Brain microvascular endothelial cell (primary cell): ENCODE results near the gene GOLGA7B.
A peak's percentile ranks its signal among the peaks of the same experiment; 100 is the strongest.

Experiments used
- DNase-seq: peaks from one replicate; pipeline ENCODE4 v3.0.0-alpha.2; 2020
- H3K27ac ChIP-seq: fragments of 250-450 bp; sonication (Bioruptor Pico); 2 replicates; pipeline ENCODE4 v1.5.1; 2020; ENCODE audit warnings: mild to moderate bottlenecking, moderate library complexity
- H3K27me3 ChIP-seq: fragments of 250-450 bp; sonication (Bioruptor Pico); replicated peaks from 2 replicates; pipeline ENCODE4 v1.5.1; 2020; ENCODE audit warnings: mild to moderate bottlenecking
- H3K36me3 ChIP-seq: fragments of 250-450 bp; sonication (Bioruptor Pico); replicated peaks from 2 replicates; pipeline ENCODE4 v1.5.1; 2020; ENCODE audit warnings: mild to moderate bottlenecking
- H3K4me3 ChIP-seq: 2 replicates; pipeline ENCODE4 v1.5.1; 2011; ENCODE audit warnings: low read depth, mild to moderate bottlenecking, control low read depth, low read length, moderate library complexity
- in situ Hi-C: cut with HindIII; loops from 2 replicates; pipeline ENCODE4 v1.10.0; 2017; ENCODE audit warnings: low sequenced_read_pairs, low pct_ligation_motif_present
- TF ChIP-seq, protein P1 (sequence below): IDR thresholded peaks from 2 replicates; pipeline ENCODE4 v1.5.1; 2011; ENCODE audit warnings: low read depth, mild to moderate bottlenecking, moderate library complexity, low read length, control low read depth, inconsistent platforms; ENCODE audit errors: missing control alignments

The GOLGA7B gene

DNA sequence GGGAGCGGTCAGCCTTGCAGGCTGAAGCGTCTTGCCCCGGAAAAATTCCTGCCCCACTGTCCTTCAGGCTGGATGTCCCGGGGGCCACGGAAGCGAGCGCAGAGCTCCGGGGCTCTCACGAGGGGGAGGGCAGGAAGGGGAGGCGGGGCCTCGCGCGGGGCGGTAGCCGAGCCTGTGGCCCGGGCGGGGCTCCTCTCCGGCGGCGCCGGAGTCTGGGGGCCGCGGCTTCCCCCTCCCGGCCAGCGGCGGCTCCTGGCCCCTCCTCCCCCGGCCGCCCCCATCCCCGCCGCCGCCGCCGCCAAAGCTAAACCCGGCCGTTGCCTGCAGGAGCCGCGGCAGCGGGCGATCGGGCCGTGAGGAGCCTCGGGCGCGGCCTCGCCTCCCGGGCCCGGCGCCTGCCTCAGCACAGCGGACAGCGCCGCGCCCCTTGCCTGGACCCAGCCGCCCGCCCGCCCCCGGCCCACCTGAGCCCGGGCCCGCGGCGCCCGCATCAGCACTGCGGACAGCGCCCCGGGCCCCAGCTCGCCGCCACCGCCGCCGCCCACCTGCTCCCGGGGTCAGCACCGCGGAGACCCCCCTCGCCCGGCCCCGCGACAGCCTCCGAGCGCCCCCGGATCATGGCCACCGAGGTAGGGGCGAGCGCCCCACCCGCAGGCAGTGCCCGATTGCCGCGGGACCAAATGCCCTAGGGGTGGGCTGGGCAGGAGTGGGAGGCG lies at the start of gene GOLGA7B:
Gene GOLGA7B, plus strand, starts transcription at position 157 of the 716 bp plus-strand sequence. Its CDS starts 461 bp downstream, at position 618.
- no peak for DNase-seq
- no peaks in the 10 kb centered on the region for H3K36me3 ChIP-seq
- in situ Hi-C loops = loop anchor here (25.0 kb wide), 1 partner anchor 88 kb away; the partner anchor contains the start of gene SFRP5
- H3K4me3 ChIP-seq = peak within 1 kb of the TSS; percentile 43
- TF ChIP-seq, protein P1, sequence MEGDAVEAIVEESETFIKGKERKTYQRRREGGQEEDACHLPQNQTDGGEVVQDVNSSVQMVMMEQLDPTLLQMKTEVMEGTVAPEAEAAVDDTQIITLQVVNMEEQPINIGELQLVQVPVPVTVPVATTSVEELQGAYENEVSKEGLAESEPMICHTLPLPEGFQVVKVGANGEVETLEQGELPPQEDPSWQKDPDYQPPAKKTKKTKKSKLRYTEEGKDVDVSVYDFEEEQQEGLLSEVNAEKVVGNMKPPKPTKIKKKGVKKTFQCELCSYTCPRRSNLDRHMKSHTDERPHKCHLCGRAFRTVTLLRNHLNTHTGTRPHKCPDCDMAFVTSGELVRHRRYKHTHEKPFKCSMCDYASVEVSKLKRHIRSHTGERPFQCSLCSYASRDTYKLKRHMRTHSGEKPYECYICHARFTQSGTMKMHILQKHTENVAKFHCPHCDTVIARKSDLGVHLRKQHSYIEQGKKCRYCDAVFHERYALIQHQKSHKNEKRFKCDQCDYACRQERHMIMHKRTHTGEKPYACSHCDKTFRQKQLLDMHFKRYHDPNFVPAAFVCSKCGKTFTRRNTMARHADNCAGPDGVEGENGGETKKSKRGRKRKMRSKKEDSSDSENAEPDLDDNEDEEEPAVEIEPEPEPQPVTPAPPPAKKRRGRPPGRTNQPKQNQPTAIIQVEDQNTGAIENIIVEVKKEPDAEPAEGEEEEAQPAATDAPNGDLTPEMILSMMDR = no peak
- no peak within 1 kb of the TSS for H3K27ac ChIP-seq
- peaks cover 20% of the 10 kb centered on the region for H3K27me3 ChIP-seq

DNA sequence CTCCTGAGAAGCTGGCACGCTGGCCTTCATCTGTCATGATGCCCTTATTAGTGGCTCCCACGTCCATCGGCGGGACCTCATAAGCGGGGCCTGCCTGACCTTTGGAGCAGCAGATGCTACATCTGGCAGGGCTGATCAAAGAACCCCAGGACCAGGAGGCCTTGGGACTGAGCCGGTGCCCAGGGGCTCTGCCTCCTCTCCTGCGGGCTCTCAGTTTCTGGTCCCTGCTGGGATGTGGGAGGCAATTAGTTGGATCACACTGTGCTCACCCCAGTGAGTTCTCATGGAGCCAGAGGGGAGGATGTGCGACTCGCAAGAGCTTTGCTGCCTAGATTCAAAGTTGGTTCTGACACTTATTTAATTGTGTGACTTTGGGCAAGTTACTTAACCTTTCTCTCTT lies 49.2 kb upstream of the GOLGA7B start:
- no peak for DNase-seq
- in situ Hi-C loops = no loop called here
- TF ChIP-seq, protein P1 = no peak
- Histone ChIP-seq H3K36me3 (no peaks in the 10 kb centered on the region), H3K27ac (no peak overlapping the region), H3K27me3 (peaks cover 2% of the 10 kb centered on the region), H3K4me3 (no peak overlapping the region)

DNA sequence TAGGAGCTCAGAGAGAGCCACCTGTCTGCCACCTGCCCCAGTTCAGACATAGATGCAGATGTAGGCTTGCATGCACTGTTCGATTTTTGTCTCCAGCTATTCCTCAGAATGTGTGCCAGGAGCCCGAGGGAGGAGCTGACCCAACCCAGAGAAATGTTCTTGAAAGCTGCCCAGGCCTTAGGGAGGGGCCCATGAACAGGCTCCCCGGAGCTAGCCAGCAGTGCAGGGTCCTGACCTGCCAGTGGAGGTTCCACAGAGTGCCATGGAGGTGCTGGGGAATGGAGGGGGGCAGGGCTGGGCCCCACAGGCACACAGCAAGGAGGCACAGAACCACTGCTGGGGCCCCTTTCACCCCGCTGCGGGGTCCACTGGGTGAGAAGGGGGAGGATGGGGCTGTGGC lies 48.2 kb upstream of the GOLGA7B start:
- Histone ChIP-seq H3K27me3 (peaks cover 2% of the 10 kb centered on the region), H3K4me3 (no peak overlapping the region), H3K36me3 (no peaks in the 10 kb centered on the region), H3K27ac (no peak overlapping the region)
- TF ChIP-seq, protein P1 = no peak
- in situ Hi-C loops = no loop called here
- no peak for DNase-seq

DNA sequence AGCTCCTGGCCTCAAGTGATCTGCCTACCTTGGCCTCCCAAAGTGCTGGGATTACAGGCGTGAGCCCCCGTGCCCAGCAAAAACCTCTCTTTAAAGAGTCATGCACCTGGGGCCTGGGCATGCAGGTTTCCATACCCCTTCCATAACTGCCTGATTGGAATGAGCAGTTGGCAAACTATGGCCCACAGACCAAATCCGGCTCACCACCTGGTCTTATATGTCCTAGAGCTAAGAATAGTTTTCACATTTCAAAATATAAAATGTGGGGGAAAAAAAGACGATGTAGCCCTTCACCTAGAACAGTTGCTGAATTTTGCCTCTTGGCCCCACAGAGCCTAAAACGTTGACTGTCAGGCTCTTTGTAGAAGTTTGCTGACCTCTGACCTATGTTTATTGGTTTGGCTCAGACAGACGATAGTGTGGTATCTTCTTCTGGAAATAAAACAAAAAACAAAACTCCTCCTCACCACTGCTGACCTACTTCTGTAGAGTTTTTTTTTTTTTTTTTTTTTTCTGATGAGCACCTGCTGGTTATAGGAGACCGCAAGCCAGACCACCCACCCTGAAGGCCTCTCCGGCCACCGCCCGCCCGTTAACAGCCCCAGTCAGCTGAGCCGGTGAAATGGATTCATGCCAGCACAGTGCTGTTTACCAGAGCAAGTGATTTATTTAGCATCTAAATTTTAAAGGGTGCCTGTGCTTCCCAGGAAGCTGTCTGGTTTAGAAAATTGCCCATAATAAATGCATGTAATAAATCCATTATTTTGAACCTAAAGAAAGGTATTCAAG lies 44.4 kb upstream of the GOLGA7B start:
- Histone ChIP-seq H3K27me3 (peaks cover 2% of the 10 kb centered on the region), H3K4me3 (no peak overlapping the region), H3K27ac (no peak overlapping the region), H3K36me3 (no peaks in the 10 kb centered on the region)
- DNase-seq = no peak
- in situ Hi-C loops = no loop called here
- TF ChIP-seq, protein P1 = no peak

DNA sequence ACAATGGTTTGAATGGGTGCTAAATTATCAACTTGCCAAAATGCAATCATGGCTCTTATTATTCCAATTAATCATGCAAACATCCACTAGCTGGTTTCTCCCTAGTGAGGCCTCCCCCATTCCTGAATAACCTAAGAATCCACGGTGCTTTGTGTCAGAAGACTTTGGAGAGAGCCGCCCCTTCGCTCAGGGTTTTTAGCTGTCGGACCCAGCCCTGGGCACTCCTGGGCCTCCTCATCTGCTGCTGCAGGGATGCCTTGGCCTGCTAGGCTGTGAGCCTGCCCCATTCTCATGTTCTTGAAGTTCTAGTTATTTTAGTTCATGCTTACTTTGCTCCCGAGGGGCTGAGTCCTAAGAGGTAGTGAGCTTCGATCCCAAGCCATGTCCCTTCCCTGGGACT lies 43.7 kb upstream of the GOLGA7B start:
- in situ Hi-C loops = no loop called here
- Histone ChIP-seq H3K27me3 (peaks cover under 1% of the 10 kb centered on the region), H3K36me3 (no peaks in the 10 kb centered on the region), H3K27ac (no peak overlapping the region), H3K4me3 (no peak overlapping the region)
- no peak for DNase-seq
- TF ChIP-seq, protein P1 = no peak
